Measurements from ENCODE around the gene MIXL1.
"Not testable (repeated sequence)": the region's sequence is repeated elsewhere in the genome, so short reads cannot be mapped to it uniquely, and the experiment has no call there.

DNA sequence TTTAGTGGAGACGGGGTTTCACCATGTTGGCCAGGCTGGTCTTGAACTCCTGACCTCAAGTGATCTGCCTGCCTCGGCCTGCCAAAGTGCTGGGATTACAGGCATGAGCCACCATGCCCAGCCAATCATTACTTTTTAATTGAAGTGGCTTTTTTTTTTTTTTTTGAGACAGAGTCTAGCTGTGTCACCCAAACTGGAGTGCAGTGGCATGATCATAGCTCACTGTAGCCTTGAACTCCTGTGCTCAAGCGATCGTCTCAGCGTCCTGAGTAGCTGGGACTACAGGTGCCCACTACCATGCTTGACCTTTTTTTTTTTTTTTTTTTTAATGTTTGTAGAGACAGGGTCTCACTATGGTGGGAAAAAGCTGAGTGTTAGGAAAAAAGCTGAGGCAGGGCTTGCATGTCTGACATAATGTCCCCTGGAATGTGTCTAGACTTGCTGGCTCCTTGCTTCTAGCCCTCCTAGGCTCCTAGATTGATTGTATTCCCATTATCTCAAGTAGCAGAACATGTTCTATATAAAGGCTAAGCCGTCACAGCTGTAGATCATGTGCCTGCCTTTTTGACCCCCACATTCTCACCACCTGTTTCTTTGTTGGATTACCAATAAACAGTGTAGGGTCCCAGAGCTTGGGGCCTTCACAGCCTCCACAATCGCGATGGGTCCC is 48.9 kb downstream of the MIXL1 start:
- TF ChIP-seq POLR2AphosphoS5 (IDR thresholded peaks at IDR 0.05; ENCODE audit: low read depth); STAT1 (IDR thresholded peaks at IDR 0.05; ENCODE audit: unreplicated experiment); CREB1 (CRISPR knock-in tag; IDR thresholded peaks at IDR 0.05; ENCODE audit: low read depth); EZH2phosphoT487 (IDR thresholded peaks at IDR 0.05; ENCODE audit: unreplicated experiment); EZH2 (IDR thresholded peaks at IDR 0.05; ENCODE audit: low read depth, unreplicated experiment); NANOG (IDR thresholded peaks at IDR 0.05; ENCODE audit: borderline replicate concordance); ZNF331 (CRISPR knock-in tag; IDR thresholded peaks at IDR 0.05; ENCODE audit: low read depth); ZNF114 (CRISPR knock-in tag; IDR thresholded peaks at IDR 0.05): not testable (repeated sequence)
- TF ChIP-seq, protein P1, sequence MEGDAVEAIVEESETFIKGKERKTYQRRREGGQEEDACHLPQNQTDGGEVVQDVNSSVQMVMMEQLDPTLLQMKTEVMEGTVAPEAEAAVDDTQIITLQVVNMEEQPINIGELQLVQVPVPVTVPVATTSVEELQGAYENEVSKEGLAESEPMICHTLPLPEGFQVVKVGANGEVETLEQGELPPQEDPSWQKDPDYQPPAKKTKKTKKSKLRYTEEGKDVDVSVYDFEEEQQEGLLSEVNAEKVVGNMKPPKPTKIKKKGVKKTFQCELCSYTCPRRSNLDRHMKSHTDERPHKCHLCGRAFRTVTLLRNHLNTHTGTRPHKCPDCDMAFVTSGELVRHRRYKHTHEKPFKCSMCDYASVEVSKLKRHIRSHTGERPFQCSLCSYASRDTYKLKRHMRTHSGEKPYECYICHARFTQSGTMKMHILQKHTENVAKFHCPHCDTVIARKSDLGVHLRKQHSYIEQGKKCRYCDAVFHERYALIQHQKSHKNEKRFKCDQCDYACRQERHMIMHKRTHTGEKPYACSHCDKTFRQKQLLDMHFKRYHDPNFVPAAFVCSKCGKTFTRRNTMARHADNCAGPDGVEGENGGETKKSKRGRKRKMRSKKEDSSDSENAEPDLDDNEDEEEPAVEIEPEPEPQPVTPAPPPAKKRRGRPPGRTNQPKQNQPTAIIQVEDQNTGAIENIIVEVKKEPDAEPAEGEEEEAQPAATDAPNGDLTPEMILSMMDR (conservative IDR thresholded peaks at IDR 0.05; ENCODE audit: low read depth in 2 of 2): not testable (repeated sequence)
- TF ChIP-seq, protein P2, sequence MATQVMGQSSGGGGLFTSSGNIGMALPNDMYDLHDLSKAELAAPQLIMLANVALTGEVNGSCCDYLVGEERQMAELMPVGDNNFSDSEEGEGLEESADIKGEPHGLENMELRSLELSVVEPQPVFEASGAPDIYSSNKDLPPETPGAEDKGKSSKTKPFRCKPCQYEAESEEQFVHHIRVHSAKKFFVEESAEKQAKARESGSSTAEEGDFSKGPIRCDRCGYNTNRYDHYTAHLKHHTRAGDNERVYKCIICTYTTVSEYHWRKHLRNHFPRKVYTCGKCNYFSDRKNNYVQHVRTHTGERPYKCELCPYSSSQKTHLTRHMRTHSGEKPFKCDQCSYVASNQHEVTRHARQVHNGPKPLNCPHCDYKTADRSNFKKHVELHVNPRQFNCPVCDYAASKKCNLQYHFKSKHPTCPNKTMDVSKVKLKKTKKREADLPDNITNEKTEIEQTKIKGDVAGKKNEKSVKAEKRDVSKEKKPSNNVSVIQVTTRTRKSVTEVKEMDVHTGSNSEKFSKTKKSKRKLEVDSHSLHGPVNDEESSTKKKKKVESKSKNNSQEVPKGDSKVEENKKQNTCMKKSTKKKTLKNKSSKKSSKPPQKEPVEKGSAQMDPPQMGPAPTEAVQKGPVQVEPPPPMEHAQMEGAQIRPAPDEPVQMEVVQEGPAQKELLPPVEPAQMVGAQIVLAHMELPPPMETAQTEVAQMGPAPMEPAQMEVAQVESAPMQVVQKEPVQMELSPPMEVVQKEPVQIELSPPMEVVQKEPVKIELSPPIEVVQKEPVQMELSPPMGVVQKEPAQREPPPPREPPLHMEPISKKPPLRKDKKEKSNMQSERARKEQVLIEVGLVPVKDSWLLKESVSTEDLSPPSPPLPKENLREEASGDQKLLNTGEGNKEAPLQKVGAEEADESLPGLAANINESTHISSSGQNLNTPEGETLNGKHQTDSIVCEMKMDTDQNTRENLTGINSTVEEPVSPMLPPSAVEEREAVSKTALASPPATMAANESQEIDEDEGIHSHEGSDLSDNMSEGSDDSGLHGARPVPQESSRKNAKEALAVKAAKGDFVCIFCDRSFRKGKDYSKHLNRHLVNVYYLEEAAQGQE (IDR thresholded peaks at IDR 0.05; ENCODE audit: unreplicated experiment): not testable (repeated sequence)
- TF ChIP-seq, protein P3, sequence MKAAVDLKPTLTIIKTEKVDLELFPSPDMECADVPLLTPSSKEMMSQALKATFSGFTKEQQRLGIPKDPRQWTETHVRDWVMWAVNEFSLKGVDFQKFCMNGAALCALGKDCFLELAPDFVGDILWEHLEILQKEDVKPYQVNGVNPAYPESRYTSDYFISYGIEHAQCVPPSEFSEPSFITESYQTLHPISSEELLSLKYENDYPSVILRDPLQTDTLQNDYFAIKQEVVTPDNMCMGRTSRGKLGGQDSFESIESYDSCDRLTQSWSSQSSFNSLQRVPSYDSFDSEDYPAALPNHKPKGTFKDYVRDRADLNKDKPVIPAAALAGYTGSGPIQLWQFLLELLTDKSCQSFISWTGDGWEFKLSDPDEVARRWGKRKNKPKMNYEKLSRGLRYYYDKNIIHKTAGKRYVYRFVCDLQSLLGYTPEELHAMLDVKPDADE (IDR thresholded peaks at IDR 0.05): not testable (repeated sequence)
- TF ChIP-seq, protein P4, sequence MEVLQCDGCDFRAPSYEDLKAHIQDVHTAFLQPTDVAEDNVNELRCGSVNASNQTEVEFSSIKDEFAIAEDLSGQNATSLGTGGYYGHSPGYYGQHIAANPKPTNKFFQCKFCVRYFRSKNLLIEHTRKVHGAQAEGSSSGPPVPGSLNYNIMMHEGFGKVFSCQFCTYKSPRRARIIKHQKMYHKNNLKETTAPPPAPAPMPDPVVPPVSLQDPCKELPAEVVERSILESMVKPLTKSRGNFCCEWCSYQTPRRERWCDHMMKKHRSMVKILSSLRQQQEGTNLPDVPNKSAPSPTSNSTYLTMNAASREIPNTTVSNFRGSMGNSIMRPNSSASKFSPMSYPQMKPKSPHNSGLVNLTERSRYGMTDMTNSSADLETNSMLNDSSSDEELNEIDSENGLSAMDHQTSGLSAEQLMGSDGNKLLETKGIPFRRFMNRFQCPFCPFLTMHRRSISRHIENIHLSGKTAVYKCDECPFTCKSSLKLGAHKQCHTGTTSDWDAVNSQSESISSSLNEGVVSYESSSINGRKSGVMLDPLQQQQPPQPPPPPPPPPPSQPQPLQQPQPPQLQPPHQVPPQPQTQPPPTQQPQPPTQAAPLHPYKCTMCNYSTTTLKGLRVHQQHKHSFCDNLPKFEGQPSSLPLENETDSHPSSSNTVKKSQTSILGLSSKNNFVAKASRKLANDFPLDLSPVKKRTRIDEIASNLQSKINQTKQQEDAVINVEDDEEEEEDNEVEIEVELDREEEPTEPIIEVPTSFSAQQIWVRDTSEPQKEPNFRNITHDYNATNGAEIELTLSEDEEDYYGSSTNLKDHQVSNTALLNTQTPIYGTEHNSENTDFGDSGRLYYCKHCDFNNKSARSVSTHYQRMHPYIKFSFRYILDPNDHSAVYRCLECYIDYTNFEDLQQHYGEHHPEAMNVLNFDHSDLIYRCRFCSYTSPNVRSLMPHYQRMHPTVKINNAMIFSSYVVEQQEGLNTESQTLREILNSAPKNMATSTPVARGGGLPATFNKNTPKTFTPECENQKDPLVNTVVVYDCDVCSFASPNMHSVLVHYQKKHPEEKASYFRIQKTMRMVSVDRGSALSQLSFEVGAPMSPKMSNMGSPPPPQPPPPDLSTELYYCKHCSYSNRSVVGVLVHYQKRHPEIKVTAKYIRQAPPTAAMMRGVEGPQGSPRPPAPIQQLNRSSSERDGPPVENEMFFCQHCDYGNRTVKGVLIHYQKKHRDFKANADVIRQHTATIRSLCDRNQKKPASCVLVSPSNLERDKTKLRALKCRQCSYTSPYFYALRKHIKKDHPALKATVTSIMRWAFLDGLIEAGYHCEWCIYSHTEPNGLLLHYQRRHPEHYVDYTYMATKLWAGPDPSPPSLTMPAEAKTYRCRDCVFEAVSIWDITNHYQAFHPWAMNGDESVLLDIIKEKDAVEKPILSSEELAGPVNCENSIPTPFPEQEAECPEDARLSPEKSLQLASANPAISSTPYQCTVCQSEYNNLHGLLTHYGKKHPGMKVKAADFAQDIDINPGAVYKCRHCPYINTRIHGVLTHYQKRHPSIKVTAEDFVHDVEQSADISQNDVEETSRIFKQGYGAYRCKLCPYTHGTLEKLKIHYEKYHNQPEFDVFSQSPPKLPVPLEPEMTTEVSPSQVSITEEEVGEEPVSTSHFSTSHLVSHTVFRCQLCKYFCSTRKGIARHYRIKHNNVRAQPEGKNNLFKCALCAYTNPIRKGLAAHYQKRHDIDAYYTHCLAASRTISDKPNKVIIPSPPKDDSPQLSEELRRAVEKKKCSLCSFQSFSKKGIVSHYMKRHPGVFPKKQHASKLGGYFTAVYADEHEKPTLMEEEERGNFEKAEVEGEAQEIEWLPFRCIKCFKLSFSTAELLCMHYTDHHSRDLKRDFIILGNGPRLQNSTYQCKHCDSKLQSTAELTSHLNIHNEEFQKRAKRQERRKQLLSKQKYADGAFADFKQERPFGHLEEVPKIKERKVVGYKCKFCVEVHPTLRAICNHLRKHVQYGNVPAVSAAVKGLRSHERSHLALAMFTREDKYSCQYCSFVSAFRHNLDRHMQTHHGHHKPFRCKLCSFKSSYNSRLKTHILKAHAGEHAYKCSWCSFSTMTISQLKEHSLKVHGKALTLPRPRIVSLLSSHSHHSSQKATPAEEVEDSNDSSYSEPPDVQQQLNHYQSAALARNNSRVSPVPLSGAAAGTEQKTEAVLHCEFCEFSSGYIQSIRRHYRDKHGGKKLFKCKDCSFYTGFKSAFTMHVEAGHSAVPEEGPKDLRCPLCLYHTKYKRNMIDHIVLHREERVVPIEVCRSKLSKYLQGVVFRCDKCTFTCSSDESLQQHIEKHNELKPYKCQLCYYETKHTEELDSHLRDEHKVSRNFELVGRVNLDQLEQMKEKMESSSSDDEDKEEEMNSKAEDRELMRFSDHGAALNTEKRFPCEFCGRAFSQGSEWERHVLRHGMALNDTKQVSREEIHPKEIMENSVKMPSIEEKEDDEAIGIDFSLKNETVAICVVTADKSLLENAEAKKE (CRISPR knock-in tag; IDR thresholded peaks at IDR 0.05): not testable (repeated sequence)

Measured in GM23338 (cell line).